Measurements from ENCODE around the gene PLXNA2.

DNA sequence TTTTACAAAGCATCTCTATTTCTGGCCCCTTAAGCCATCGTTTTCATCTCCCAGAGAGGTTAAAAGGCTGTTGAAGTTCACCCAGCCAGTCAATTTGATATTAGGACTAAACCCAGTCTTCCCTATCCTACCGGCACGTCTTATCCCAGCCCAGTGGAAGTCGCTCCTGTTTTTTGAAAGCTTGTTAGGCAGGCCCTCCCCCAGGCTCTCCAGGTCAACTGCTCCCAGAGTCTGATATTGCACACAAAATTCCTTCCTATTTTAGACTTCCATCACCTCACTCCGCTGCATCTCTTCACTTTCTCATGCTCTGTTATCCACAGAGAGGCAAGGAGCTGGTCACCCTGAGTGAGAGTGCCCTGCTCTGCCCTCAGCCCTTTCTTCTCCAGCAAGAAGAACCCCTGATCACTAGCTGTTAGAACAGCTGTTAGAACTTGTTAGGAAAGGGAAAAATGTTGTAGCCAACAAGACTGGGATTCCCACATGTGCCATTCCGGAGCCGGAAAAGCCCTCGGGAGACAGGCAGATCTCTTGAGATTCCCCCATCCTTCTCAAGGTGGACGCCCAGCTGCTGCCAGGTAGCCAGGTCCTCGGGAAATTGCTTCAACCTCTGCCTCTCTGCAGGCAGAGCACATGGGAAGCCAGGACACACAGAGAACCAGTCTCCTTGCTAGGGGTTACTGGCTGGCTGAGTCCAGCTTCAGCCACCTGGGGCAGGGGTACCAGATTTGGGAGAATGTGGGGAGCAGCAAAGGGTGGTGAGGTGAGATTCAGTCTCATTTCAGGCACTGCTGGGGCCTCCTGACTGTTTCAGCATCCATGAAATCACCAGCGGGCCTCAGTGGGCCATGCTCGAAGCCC, 25.7 kb downstream of the PLXNA2 start:
- TF ChIP-seq TAF1 (IDR thresholded peaks at IDR 0.05; ENCODE audit: borderline replicate concordance, low read depth, low read length) (no peak), POLR2AphosphoS5 (IDR thresholded peaks at IDR 0.05; ENCODE audit: low read depth, low read length) (no peak)

Data from GM12892 (cell line).